Measurements from ENCODE around the gene NLGN1. TPM values are rescaled to one million over a fixed set of nuclear protein-coding genes. Genes with fewer than 3 reads are reported as not detected.
A peak's percentile ranks its signal among the peaks of the same experiment; 100 is the strongest.

The NLGN1 gene
- total RNA-seq, 1 experiment from 2014 or later, result 8.6 TPM

GRCh38 chr3:173676094-173676493 lies 278.6 kb downstream of the NLGN1 start:
- in situ Hi-C loops (cut with HindIII; ENCODE audit: low pct_unique_long_range_greater_than_20kb, low sequenced_read_pairs), result no loop called here
- DNase-seq (ENCODE audit: low read depth), result no peak

- in situ Hi-C loops (cut with HindIII; ENCODE audit: low pct_unique_long_range_greater_than_20kb, low sequenced_read_pairs), result no loop called here
- no peak for DNase-seq (ENCODE audit: low read depth)
Observed at GRCh38 chr3:173681188-173681678, 283.7 kb downstream of the NLGN1 start.

GRCh38 chr3:173685456-173685855 lies 287.9 kb downstream of the NLGN1 start:
- peak; percentile 32 for DNase-seq (ENCODE audit: low read depth)

GRCh38 chr3:173688216-173688842 lies 290.8 kb downstream of the NLGN1 start:
- peak; percentile 46 for DNase-seq (ENCODE audit: low read depth)
- in situ Hi-C loops (cut with HindIII; ENCODE audit: low pct_unique_long_range_greater_than_20kb, low sequenced_read_pairs), result no loop called here

More at GRCh38 chr3:173685456-173685855, 287.9 kb downstream of the NLGN1 start:
- in situ Hi-C loops (cut with HindIII; ENCODE audit: low pct_unique_long_range_greater_than_20kb, low sequenced_read_pairs), result no loop called here

- DNase-seq (ENCODE audit: low read depth), result no peak
- in situ Hi-C loops (cut with HindIII; ENCODE audit: low pct_unique_long_range_greater_than_20kb, low sequenced_read_pairs), result no loop called here
Observed at GRCh38 chr3:173690542-173691180, 293.1 kb downstream of the NLGN1 start.

GRCh38 chr3:173699353-173699752 lies 301.8 kb downstream of the NLGN1 start:
- DNase-seq (ENCODE audit: low read depth), result no peak
- in situ Hi-C loops (cut with HindIII; ENCODE audit: low pct_unique_long_range_greater_than_20kb, low sequenced_read_pairs), result no loop called here

- no peak for DNase-seq (ENCODE audit: low read depth)
- in situ Hi-C loops (cut with HindIII; ENCODE audit: low pct_unique_long_range_greater_than_20kb, low sequenced_read_pairs), result no loop called here
Observed at GRCh38 chr3:173700336-173700735, 302.8 kb downstream of the NLGN1 start.

- in situ Hi-C loops (cut with HindIII; ENCODE audit: low pct_unique_long_range_greater_than_20kb, low sequenced_read_pairs), result no loop called here
Observed at GRCh38 chr3:173702561-173702960, 305.0 kb downstream of the NLGN1 start.

GRCh38 chr3:173703771-173704170 lies 306.2 kb downstream of the NLGN1 start:
- no peak for DNase-seq (ENCODE audit: low read depth)

More at GRCh38 chr3:173702561-173702960, 305.0 kb downstream of the NLGN1 start:
- no peak for DNase-seq (ENCODE audit: low read depth)

GRCh38 chr3:173706630-173707029 lies 309.1 kb downstream of the NLGN1 start:
- in situ Hi-C loops (cut with HindIII; ENCODE audit: low pct_unique_long_range_greater_than_20kb, low sequenced_read_pairs), result no loop called here
- DNase-seq (ENCODE audit: low read depth), result no peak

More at GRCh38 chr3:173703771-173704170, 306.2 kb downstream of the NLGN1 start:
- in situ Hi-C loops (cut with HindIII; ENCODE audit: low pct_unique_long_range_greater_than_20kb, low sequenced_read_pairs), result no loop called here

- no peak for DNase-seq (ENCODE audit: low read depth)
- in situ Hi-C loops (cut with HindIII; ENCODE audit: low pct_unique_long_range_greater_than_20kb, low sequenced_read_pairs), result no loop called here
Observed at GRCh38 chr3:173708191-173708590, 310.6 kb downstream of the NLGN1 start.

- in situ Hi-C loops (cut with HindIII; ENCODE audit: low pct_unique_long_range_greater_than_20kb, low sequenced_read_pairs), result no loop called here
- DNase-seq (ENCODE audit: low read depth), result no peak
Observed at GRCh38 chr3:173709026-173709425, 311.5 kb downstream of the NLGN1 start.

- in situ Hi-C loops (cut with HindIII; ENCODE audit: low pct_unique_long_range_greater_than_20kb, low sequenced_read_pairs), result no loop called here
- DNase-seq (ENCODE audit: low read depth), result no peak
Observed at GRCh38 chr3:173711619-173712018, 314.1 kb downstream of the NLGN1 start.

GRCh38 chr3:173719585-173719984 lies 322.0 kb downstream of the NLGN1 start:
- DNase-seq (ENCODE audit: low read depth), result no peak
- in situ Hi-C loops (cut with HindIII; ENCODE audit: low pct_unique_long_range_greater_than_20kb, low sequenced_read_pairs), result no loop called here

- DNase-seq (ENCODE audit: low read depth), result no peak
- in situ Hi-C loops (cut with HindIII; ENCODE audit: low pct_unique_long_range_greater_than_20kb, low sequenced_read_pairs), result no loop called here
Observed at GRCh38 chr3:173725507-173725906, 328.0 kb downstream of the NLGN1 start.

- in situ Hi-C loops (cut with HindIII; ENCODE audit: low pct_unique_long_range_greater_than_20kb, low sequenced_read_pairs), result no loop called here
- no peak for DNase-seq (ENCODE audit: low read depth)
Observed at GRCh38 chr3:173730391-173730790, 332.8 kb downstream of the NLGN1 start.

- in situ Hi-C loops (cut with HindIII; ENCODE audit: low pct_unique_long_range_greater_than_20kb, low sequenced_read_pairs), result no loop called here
- no peak for DNase-seq (ENCODE audit: low read depth)
Observed at GRCh38 chr3:173732237-173732636, 334.7 kb downstream of the NLGN1 start.

GRCh38 chr3:173733029-173733652 lies 335.6 kb downstream of the NLGN1 start:
- DNase-seq (ENCODE audit: low read depth), result peak; percentile 22

GRCh38 chr3:173734473-173734872 lies 336.9 kb downstream of the NLGN1 start:
- in situ Hi-C loops (cut with HindIII; ENCODE audit: low pct_unique_long_range_greater_than_20kb, low sequenced_read_pairs), result no loop called here
- DNase-seq (ENCODE audit: low read depth), result no peak

More at GRCh38 chr3:173733029-173733652, 335.6 kb downstream of the NLGN1 start:
- in situ Hi-C loops (cut with HindIII; ENCODE audit: low pct_unique_long_range_greater_than_20kb, low sequenced_read_pairs), result no loop called here
